HG03066 (cell line): ENCODE results near the gene MRPS2.
A peak's percentile ranks its signal among the peaks of the same experiment; 100 is the strongest.

Experiments
- ATAC-seq: cut with Tn5 transposase; IDR thresholded peaks from one replicate; pipeline ENCODE4 v1.9.1; 2021; ENCODE audit warnings: low read depth; ENCODE audit not compliant: unreplicated experiment

The MRPS2 gene

DNA sequence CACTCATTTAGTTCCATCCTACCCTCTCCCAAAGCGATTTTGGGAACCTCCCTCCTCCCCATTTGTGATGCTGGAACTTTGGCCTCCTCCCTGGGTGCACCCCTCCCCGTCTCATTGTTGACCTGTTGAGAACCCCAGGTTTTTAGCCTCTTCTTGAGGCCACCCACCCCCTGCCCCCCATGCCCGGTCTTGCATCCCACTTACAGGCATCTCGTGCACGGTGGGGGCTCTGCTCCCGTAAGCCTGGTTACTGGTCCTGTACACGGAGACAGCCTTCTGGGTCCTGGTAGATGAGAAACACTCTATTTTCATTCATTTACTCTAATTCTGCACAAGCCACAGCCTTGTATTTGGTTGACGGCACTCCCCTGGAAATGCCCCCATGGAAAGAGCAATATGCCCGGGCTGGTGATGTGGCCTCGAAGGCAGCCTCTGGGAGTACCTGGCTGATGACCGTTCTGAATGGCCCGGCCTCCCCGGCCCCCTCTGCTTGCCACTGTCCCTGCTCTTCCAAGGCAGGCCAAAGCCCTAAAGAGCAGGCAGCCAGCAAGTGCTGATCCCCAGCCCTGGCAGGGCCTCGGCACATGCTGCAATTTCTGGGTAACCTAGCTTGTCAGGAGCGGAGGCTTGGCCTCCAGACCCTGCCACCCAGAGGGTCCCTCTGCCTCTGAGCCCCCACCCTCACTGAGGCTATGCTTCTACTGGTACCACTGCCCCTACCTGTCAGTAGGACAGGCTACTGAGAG, 1.9 kb upstream of the MRPS2 start:
- no peak for ATAC-seq

DNA sequence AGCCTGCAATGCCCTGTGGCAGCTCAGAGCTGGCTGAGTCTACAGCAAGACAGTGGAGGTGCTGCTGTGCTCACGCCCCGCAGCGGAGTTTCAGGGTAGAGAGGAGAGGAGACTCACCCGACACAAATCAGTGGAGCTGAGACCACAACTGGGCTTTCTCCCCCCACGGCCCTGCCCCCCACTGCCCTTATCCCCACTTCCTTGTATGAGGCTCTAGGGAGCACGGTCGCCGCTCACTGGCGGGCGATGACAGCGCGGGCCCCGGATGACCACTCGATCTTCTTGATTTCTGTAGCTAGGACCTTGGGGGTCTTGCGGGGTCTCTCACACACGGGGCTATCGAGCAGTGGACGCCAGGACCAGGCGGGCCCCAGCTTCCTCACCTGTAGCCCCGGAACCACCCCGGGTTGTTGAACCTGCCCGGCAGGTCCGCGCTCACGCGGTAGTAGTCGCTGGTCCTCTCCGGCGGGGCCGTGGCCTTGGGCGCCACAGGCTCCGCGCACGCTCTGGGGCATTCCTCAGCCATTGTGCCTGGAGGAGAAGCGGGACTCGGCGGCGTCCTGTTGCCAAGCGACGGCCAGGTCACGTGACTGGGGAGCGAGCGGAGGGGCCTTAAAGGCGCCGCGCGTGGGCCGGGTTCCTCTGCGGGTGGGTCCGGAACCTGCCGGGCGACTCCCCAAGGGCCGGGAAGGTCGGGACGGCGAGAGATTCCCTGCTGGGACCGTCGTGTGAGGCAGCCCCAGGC, 984 bp upstream of the MRPS2 start:
- peak; percentile 53 for ATAC-seq

DNA sequence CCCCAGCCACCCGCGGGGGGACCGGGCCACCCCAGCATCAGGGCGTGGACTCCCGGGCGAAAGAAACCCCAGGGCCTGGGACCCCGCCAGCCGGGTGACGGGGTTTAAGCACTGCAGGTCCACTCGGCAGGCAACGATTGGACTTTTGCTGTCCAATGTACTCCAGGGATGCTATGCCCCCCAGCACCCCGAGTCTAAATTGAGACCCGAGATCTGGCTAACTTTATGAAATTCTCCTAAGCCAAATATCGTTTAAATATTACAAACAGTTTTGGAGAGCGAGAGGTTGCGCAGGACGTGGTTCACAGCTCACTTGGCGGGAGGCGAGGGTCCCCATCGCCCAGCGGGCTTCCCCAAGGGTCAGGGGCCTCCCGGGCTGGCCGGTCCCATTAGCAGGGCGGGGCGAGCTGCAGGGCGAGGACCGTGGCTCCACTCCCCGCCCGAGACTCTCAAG, 384 bp upstream of the MRPS2 start:
- no peak for ATAC-seq

DNA sequence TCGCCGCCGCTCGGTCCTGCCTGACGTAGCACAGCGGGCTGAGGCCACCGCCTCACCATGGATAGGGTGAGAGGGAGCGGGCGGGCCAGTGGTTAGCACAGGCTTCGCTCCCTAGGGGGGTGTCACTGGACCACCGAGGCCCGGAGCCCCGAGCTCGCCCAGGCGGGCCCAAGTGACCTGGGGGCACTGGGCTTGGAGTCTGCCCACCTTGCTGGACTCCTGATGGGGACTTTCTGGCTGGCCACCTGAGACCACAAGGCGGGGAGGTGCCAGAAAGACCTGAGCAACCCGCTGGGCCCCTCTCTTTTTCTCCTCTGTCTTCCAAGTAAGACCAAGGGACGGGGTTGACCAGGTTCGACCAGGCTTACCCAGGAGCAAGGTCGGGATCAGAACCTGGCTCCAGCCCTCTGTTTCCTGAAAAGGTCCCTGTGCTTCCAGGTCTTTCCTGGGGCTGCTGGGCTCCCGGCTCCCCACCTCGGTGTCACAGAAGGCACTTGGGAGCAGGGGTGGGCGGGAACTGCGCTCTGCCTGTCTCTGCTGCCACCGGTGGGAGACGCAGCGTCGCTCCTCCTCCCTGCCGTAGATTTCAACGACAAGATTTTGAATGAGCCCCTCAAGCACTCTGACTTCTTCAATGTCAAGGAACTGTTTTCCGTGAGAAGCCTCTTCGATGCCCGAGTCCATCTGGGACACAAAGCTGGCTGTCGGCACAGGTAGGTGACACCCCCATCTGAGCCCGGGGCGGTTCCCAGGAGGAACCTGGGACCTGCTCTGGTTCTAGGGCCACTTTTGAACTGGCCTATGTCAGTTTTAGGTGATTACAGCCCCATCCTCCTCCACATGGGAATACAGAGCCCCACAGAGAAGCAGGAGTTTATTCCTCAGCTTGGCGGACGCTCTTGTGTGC, 1.0 kb downstream of the MRPS2 start:
- ATAC-seq = peak; percentile 31

DNA sequence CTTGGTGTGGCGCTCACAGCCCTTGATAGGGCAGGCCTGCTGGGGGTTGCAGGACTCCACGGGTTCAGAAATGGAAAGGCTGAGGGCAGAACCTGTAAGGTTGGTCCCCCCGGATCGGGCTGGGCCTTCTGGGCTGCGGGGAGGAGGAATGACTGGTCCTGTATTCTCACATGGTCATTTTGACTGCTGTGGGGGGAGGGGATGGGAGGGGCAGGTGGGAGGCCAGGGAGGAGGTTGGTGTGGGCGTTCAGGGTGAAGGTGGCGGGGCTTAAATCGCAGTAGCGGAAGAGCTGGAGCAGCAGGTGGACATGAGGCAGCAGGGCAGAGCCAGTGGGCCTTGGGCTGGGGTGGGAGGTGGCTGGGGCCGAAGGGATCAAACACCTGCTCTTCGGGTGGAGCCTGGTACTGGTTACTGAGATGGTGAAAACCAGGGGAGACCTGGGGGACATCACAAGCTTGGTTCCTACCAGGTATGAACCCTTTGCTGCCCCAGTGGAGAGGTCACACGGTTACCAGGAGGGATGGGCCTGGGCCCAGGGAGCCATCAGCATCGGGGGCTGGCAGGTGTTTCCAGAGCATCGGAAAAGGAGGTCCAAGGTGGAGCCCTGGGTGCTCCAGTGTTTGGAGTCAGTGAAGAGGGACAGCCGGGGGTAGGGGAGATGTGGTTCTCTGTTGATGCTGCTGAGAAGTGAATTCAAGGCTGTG, 1.8 kb downstream of the MRPS2 start:
- ATAC-seq = no peak

DNA sequence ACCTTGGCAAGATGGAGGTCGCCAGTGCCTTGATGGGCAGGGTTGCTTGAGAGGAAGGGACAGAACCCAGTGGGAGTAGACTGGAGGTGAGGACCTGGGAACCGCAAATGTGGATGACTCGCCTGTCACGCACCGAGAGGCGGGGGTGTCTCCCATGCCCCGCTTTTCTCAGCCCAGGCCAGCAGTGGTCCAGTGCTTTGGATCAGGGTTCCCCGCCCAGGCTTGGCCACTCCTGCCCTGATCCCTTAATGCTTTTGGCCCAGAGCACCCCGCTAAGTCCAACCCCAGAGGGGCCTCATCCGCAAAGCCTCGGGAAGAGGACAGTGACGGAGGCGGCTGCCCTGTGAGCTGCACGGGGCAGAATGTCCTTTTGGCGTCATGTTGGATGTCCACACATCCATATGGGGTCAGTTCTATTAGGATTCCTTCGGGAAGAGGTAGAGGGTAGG, 2.4 kb downstream of the MRPS2 start:
- no peak for ATAC-seq

DNA sequence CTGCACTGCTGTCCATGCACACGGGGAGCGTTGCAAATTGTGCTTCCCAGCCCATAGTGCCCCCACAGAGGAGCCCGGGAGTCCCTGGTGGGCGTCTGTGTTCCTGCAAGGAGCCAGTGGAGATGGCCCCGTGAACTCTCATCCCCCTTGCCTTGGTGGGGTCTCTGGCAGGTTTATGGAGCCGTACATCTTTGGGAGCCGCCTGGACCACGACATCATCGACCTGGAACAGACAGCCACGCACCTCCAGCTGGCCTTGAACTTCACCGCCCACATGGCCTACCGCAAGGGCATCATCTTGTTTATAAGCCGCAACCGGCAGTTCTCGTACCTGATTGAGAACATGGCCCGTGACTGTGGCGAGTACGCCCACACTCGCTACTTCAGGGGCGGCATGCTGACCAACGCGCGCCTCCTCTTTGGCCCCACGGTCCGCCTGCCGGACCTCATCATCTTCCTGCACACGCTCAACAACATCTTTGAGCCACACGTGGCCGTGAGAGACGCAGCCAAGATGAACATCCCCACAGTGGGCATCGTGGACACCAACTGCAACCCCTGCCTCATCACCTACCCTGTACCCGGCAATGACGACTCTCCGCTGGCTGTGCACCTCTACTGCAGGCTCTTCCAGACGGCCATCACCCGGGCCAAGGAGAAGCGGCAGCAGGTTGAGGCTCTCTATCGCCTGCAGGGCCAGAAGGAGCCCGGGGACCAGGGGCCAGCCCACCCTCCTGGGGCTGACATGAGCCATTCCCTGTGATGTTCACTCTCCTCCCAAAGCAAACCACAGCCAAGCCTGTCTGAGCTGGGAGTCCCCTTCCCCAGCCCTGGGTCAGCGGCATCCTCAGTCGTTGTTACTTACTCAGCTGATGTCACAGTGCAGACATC, 3.1 kb downstream of the MRPS2 start:
- no peak for ATAC-seq

DNA sequence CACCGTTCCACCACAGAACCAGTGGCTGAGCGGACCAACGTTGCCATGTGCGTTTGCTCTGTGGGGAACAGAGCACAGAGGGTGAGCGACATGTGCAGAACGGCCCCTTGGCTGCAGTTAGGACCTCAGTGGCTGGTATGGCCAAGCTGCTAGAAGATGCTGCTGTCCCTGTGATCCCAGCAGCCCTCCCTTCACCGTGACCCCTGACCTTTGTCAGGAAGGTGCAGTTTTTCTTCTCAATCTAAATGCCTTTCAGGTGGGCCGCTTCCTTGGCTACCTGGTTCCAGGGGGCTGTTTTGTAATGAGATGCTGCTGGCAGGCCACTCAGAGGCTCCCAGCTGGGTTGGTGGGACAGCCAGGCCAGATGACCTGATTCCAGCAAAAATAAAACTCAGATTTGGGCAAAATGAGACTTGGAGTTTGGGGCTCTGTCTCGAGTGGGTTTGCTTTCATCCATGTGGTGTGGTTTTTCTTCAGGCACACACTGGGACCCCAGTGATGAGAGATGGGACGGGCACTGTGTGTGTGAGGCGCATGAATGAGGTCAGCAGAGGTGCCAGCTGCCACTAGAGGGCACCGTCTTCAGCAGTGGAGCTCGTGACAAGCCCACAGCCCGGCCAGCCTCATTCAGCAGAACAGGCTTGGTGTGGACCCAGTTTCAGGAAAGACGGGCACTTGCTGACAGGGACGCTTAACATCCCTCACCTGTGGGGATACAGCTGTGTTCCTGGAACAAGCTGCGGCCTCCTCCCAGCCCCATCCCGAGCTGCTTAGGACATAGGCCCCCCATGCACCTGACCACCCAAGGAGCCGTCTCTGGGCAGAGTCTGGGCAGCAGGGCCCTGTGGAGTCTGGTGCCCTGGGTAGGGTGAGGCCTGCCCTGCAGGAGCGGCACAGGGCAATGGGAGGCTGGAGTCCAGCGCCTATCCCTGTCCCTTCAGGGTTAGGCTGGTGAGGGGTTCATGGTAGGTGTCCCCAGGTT, 4.1 kb downstream of the MRPS2 start:
- no peak for ATAC-seq

DNA sequence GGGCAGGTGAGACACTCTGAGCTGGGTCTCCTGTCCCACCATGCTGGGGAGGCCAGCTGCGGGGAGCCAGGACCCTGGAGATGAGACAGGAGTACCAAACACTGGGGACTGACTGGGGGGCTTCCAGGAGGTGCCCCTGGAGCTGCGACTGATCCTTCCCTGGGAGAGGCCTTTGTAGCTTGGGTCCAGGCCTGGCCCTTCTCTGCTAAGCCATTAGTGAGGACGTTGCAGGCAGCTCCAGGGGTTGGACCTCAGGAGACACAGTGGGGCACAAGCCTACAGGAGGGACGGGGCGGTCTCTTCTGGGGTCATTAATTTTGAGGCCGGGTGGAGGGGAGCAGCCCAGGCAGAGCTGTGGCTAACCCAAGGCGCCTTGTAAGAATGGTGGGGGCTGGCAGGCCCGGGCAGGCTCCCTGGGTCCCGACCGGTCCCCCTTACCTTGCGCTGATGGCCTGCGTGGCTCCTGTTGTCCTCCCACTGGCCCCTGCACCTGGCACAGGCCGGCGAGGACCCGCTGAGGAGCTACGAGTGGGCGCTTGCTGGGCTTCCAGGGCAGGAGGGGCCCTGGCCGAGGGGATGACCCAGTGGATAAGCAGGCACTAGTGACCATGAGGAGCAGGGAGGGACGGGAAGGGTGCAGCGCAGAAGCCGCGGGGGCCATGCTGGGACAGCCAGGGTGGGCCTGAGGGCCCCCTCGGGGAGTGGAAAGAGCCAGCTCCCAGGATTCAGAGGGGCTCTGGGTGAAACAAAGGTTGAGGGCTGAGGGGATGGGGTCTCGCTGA, 5.1 kb downstream of the MRPS2 start:
- no peak for ATAC-seq

DNA sequence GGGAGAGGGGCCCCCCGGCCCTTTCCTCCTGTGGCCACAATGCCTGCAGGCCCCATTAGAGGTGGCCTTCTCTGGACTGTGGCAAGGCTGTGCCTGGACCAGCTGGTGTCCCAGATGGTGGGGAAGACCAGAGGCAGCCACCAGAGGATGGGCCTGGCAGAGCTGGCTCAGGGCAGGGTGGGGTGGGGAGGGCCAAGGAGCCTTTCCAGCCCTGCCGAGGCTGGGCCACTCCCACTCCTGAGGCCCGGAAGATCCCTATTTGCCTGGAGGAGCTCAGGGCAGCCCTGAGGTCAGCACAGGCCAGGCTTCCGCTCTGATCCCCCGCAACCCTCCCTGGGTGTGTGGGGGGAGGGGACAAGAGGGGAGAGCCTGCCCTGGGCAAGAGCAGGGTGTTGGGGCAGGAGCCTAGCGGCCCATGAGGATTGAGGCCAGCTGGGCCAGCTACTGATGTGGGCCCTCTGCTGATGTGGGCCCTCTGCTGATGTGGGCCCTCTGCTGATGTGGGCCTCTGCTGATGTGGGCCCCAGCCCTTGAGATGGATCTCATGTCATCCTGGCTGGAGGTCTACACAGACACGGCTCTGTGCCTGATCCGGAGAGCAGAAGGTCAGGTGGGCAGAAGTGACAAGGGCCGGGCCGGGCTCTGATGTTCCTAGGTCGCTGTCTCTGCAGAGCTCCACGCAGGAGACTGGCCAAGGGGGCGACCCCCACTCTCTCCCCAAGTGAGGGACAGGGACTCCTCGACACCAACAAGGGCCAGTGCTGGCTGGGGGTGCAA, 6.0 kb downstream of the MRPS2 start:
- ATAC-seq = no peak

DNA sequence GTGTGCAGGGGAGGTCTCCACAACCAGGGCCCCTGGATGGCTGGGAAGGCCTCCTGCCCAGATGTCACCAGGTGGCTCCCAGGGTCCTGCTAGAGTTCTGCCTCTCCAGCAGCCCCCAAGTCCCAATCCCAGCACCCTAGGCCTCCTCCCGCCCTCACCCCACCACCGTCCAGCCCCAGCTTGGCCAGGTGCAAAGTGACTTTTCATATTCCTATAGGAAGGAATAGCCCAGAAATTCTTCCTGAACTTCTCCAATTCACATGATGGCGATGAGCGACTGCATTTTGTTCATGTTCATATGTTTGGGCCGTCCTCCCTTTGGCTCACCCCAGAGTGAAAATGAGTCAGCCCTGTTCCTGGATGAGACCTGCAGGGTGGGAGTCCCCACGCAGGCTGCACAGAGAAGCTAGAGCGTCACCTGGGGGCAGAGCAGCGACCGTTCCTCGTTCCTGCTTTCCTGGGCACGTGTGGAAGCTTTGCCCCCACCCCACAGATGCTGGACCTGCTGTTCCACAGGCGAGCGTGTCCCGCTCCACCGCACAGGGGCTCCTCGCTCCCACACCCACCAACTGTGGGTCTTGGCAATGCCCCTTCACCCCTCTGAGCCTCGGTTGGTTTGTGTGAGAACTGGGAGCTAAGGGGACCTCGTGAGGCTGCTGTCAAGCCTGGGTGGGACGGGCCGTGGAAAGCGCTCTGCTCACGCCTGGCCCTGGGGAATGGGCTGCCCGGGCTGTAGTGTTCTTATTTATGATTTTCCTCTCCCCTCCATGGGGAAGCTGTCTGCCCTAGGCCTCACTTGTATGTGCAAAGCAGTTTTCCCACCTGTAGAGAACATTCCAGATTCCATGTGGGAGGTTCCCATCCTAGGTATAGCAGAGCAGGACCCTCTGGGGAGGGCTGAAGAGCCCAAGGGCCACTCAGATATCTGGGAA, 6.9 kb downstream of the MRPS2 start:
- no peak for ATAC-seq

DNA sequence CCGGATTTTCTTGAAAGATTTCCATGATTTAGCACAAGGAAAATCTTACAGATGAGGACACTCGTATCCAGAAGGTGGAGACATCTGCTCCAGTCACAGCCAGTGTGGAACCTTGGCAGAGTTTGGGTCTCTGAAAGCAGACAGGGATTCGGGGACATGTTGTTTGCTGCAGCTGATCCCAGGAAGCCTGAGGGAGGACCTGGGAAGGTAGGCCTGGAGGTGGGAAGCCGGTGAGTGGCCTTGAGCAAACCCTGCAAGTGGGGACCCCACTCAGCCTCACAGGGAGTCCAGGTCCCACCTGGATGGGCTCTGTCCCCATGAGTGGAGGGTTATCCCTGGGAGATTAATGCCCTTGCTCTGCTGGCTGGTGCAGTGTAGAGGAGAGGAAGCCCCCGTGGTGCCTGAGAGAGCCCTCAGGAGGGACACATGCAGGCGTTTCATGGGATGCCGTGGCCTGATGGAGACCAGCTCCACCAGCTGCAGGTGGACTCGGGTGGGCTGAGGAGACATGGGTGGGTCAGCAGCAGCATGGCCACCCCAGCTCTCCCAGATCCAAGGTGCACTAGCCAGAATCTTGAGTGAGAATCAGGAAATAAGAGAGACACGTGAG, 7.8 kb downstream of the MRPS2 start:
- ATAC-seq = no peak

DNA sequence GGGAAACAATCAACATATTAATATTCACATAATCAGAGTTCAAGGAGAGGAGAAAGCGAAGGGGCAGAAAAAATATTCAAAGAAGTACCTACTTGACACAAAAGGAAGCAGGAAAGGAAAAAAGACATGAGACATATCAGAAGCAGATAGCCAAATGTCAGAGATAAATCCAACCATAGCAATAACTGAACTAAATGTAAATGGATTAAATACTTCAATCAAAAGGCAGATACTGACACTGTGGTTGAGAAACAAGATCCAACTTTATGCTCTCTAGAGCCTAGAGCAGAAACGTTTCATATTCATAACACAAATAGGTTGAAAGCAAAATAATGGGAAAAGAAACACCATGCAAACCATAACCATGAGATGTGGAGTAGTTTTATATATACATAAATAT, 9.0 kb downstream of the MRPS2 start:
- ATAC-seq = no peak

DNA sequence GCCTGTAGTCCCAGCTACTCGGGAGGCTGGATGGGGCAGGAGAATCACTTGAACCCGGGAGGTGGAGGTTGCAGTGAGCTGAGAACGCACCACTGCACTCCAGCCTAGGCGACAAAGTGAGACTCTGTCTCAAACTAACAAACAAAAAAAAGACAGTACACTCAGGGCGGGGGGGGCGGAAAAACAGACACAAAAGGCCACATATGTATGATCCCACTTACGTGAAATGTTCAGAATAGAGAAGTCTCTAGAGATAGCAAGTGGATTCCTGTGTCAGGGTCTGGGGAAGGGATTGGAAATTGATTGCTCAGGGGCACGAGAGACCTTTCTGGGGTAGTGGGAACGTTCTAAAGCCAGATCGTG, 11.7 kb downstream of the MRPS2 start:
- ATAC-seq = no peak

DNA sequence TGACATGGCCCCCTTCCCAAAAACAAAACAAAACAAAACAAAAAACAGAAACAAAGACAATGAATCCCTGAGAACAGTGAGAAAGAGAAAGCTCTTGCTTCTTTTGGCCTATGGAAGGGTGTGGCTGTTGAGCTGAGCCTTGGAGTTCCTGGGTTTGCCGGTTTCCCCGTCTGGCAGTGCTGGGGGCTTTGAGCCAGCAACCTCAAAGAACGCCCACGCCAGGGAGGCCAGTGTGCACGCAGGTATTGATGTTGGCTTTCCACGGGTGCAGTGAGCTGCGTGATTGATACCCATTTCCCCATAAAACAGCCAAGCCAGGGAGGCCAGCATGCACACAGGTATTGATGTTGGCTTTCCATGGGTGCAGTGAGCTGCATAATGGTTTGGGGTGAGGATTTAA, 12.4 kb downstream of the MRPS2 start:
- ATAC-seq = no peak
